Measurements from ENCODE around the gene GPSM1.

The GPSM1 gene

DNA sequence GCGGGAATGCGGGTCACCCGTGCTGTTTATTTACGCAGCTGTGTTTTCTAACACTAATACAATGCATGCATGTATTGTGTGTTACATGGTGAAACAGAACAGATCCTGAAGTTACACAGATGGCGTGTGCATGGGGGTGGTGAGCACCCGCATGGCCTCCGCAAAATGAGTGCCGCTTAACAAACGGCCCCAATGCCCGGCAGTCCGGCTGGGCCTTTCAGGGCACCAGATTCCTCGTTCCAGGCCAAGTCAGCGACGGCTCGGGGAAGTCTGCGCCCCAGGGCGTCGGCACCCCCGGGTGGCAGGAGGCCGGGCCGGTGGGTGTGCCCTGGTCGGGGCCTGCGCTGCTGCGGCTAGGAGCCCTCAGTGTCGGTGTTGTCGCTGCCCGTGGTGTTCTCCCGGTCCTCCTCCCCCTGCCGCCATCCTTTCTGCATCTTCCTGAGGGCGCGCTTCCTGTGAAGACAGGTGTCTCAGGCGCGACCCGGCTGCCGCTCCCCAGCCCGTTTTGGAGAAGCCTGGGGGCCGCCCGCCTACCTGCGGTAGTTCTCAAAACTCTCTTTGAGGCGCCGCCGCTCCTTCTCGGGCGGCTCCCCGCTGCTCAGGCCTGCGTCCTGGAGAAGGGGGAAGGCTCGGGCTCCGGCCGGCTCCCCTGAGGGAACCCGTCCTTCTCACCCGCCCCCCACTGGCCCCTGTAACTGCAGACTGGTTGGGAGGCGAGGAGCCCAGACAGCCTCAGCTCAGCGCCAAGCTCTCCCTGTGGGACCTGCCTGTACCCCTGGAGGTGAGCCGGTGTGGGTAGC is 36.8 kb downstream of the GPSM1 start:
- no peak for DNase-seq

DNA sequence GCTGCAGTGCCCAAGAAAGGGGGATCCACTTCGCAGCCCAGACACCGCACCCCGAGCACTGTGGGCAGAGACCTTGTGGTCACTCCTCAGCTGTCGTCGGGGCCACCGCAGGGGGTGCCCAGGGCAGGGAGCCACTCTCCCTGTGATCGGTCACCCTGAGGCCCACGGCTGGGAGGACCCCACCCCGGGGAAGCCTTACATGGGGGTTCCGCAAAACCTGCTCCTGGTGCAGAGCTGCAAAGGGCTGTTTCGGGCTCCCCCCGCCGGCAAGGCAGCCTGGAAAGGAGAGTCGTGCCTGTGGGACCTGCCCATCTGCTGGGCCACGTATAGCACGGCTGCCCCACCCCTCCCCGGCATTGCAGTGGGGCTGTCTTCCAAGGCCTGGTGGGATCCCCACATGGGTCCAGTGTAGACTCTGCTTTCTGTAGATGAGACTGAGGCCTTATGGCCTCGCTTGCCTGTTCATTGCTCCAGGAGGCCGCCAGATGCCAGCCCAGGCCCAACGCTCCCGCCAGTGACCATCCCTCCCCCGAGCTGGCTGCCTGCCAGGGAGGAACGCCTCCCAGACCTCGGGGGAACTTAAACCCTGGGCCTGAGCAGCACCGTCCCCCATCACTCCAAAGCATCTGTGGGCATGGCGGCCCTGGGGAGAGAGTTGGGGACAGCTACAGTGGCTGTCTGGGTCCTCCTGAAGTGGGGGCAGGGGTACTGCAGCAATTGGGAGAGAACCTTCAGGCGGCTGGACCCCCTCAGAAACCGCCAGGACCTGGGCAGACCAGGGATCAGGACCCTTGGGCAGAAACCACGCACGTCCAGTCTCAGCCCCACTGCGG is 37.8 kb downstream of the GPSM1 start:
- DNase-seq = no peak

DNA sequence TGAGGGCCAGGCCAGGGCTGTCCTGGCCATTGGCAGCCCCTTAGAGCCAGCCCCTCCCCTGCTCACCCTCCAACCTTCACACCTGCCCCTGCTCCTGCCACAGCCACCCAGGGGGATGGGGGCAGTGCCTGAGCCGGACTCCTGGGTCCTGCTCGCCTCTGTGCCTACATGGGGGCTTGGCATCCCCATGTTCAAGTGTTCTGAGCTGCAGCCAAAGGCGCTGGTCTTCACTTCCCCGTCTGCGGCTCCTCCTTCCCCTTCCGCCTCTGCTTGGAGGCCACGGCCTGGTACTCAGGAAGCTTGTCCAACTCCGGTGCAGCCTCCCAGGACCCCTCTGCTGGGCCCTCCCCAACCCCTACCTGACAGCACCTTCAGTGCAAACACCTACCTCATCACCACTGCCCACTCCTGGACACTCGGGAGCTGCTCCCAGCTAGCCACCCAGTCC is 38.5 kb downstream of the GPSM1 start:
- peak; percentile 25 to 60 for DNase-seq

DNA sequence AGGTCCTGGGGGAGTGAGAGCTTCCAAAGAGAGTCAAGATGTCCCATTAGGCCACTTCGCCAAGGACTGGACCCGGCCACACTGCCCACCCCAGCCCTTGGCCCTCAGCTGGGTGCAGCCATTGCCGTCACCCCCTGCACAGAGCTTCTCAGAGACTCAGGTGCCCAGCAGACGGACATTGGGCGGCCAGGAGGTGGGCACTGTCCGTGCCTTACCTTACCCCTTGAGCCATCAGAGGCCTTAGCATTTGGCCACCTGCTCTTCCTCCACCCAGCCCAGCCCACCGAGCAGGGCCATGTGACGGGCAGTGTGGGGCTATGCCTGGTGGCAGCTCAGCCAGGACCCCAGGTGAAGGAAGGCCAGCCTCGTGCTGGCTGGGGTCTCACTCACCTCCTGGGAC is 39.5 kb downstream of the GPSM1 start:
- no peak for DNase-seq

DNA sequence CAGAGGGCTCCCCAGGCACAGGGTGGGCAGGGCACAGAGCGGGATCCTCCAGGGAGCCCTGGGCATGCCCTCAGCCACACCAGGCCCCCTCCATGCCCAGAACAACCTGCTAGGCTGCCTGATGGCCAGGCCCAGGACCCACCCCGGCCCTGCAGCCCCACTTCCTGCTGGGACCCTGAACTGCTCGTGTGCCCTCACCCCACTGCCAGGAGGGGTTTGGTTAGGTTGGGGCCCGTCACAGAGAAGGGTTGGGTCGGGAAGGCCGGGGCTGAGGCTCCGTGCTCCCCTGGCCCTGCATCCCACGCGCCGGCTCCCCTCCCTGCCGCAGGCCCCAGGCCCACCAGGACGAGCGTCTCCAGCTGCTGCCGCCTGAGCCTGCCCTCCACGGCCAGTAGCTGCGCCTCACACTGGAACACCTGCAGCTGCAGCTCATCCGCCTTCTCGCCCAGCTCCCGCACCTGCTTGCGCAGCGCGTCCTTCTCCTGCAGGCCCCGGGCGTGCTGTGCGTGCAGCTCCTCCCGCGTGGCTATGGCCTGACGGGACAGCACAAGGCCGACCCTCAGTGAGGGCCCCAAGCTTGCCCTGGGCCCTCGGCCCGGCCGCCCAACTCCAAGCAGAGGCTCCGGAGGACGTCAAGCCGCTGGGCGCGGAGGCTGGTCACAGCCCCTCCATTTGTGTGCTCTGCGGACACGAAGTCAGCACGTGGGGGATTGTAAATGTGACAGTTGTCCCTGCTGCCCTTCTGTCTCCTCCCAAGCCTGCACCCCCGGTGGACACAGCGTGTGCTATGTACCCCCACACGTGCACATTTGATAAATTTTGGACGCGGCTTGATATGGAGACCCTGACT is 40.2 kb downstream of the GPSM1 start:
- no peak for DNase-seq

DNA sequence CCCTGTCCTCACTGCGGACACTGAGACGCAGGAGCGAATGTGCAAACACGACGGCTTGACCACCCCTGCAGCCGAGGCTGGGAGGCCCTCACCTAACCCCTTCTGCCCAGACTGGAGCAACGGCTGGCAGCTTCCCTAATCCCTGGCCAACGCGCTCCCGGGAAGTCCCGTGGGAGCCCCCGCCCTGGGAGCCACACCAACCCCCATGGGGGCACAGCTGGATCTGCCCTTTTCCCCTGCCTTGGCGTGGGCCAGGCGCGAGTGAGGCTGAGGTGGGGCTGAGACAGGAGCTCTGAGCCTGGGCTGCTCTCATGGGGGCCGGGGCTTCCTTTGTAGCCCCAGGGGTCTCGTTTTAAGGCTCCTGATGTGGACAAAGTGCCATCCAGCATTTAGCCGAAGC is 40.9 kb downstream of the GPSM1 start:
- no peak for DNase-seq

DNA sequence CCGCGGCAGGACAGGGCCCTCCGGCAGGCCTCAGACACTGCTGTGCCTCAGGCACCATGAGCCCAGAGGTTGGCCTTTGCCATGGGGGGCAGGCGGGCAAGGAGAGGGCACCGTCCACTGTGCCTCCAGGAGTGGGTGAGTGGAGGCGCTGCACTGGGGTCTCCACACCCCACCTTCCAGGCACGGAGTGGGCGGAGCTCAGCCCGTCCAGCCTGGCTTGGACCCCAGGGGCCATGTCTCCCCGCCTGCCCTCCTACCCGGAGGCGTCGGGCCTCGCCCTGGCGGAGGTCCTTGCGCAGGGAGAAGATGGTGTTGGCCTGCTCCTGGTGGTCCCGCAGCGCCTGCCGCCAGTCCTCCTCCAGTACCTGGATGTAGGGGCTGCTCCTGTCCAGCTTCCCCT is 42.7 kb downstream of the GPSM1 start:
- no peak for DNase-seq

DNA sequence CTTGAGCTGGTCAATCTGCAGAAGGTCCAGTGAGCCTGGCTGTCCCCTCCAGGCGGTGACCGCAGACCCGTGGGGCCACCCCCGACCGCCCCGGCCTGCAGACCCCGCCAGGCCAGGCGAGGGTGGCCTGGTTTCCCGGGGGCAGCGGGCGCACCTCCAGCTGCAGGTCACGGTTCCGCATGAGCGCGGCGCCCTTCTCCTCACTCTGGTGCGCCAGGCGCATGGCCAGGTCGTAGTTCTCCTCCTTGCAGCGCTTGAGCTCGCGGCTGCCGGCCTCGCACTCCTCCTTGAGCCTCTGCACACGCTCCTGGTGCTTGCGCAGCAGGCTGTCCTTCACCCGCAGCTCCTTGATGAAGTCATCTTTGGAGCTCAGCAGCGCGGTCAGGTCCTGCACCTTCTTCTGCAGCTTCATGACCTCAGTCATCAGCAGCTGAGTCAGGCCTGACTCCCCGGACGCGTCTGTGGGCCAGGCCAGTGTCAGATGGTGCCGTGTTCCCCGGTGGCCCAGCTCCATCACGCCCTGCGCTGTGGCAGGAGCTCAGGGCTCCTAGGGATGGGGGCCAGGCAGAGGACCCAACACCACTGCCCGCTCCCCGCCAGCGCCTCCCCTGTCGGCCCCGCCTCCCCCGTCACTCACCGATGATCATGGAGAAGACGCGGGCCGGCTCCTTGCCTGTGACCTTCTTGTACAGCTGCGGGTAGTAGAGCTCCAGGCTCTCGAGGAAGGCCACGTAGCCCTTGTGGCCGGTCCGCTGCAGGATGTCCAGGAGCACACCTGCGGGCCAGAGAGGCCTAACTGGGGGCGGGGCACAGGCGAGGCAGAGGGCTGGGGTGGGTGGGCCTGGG is 43.6 kb downstream of the GPSM1 start:
- DNase-seq = no peak

DNA sequence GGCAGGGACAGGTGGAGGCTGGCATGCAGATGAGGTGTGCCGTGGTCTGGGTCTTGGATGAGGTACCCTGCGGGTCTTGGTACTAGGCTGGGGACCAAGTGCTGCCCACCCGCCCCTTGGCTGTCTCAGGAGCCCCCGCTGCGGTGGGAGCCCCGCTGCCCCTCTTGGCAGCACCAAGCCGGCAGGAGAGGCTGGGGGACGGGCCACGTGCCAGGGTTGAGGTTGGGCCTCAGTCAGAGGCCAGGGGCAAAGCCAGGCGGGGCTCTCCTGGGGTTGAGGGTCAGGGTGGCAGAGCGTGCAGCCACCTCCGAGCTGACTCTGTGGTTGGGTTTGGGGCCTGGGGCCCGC is 44.2 kb downstream of the GPSM1 start:
- no peak for DNase-seq

DNA sequence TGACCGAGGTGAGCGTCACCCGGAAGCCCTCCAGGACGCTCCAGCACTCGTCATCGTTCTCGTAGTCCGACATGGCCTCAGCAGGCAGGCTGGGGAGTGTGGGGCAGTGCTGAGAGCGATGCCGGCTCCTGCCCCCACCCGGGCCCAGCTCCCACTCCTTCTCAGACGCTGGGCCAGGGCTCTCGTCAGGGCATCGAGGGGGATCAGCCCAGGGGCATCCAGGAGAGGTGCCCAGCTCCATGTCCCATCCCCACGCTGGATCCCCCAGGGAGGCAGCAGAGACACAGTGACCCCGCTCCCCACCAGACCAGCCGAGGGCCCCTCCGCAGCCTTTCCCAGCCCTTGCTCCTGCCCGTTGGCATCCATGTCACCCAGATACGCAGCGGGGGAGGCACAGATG is 44.7 kb downstream of the GPSM1 start:
- no peak for DNase-seq

DNA sequence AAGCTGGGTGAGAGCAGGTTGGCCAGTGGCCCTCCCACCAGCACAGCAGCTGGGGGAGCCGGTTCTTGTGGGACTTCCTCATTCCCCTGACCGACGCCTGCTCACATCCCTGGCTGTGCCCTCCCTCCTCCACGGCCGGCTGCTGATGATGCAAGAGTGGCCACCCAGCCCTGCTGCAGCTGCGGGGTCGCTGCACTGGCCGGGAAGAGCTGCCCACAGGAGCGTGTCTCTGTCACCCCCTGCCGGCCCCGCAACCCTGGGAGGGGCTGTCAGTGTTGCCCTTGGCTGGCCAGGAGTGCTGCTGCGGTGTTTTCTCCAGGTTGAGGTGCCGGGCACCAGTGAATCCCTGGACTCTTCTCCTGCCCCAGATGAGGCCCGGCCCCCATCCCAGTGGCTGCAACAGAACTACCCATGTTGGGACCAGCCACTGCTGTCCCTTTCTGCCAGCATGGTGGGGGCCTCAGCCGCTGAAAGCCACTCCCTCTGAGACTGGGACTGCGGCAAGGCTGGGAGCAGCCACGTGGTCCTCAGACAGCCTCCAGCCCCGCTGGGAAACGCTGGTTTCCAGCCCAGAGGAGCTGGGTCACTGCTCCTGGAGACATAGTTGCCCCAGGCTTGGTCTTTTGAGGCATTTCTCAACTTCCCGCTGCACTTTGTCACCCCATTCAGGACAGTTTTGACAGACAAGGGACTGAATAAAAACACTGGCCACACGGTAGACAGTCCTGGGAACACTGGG is 45.4 kb downstream of the GPSM1 start:
- peak; percentile 78 to 80 for DNase-seq

DNA sequence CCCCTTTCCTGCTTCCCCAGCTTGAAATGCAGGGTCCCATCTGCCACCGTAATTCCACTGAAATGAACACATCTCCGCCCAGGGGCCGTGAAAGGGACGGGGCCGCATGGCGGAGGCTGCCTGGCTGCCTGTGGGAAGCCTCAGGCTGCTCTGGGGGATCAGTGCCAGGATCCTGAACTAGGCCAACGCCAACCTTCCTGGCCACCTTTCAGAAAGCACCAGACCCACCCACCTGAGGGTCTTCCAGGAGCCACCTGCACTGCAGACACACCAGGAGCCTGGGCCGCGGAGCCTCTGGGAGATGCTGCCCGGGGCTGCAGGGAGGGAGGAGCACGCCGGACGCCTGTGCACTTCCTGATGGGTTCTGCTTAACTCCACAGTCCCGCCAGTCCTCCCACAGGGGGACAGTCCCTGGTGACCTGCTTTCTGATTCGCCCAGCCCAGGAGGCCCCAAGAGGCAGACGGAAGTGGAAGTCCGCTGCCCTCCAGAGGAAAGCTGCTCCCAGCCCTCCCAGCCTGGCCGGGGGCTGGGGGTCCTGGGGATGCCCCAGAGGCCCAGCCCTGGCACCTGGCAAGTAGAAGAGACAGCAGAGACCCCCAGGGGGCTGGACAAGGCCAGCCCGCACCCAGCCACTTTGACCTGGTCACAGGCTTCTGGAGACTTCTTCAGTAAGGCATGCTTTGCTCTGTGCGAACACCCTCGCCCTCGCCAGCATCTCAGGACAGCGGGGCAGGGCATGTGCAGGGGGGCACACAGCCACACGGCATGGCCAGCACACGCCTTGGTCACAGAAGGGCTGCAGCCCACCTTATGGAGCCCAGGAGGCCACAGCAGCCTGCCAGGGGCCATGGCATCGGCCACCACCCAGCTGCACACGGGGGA is 46.2 kb downstream of the GPSM1 start, which contains the start of gene CARD9:
TSS of gene CARD9 (minus strand) at position 370 of the 883 bp plus-strand sequence. CDS start 1,591 bp downstream, outside the sequence.
- DNase-seq = peak; percentile 85

DNA sequence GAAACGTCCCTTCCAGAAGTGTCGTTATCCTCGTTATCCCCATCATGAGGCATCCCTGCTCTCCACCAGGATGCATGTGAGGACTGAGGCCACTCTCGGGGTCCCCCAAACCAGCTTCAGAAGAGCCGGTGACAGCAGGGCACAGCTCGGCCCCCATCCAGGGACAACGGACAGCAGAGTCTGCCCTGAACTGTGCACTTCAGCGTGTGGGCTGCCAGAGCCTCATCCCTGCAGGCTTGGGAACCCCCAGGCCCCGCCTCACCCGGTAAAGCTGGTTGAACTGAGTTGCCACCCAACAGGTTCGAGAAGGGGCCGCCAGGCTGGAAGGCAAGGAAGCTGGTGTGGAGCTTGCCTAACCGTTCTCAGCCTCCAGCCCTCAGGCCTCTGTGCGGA is 46.8 kb downstream of the GPSM1 start:
- DNase-seq = no peak

DNA sequence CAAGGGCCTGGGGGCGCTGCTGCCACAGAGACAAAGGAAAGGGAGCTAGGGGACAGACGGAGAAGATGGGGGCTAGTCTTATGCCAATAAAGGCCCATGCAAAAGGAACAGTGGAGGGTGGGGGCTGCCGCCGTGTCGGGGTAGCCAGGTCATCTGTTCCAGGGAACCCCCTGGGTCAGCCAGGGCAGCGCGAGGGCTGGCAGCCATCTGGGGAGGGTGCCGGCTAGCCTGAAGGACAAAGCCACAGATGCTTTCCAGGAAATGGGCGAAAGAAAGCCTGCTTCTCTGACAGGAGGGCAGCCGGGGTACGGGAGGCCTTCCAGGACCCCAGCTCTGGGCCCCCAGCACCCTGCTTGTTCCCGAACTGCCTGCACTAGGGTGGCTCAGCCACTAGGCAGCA is 47.8 kb downstream of the GPSM1 start:
- no peak for DNase-seq

DNA sequence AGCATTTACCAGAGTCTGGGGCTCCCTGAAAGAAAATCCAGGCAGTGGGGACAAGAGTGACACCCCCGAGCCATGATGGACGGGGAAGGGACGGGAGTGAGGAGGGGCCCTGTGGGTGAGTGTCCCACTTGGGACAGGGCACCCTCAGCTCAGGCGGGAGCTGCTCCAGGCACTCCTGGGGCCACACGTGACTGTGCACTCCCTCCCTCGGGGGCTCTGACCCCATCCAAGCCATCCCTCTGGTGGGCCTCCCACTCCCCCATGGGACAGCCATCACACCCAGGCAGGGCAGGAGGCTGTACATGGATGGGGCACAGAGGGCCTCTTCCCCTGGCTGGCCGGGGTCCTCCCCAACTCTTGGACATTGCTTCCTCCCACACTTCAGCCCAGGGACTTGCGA is 49.1 kb downstream of the GPSM1 start:
- DNase-seq = no peak

DNA sequence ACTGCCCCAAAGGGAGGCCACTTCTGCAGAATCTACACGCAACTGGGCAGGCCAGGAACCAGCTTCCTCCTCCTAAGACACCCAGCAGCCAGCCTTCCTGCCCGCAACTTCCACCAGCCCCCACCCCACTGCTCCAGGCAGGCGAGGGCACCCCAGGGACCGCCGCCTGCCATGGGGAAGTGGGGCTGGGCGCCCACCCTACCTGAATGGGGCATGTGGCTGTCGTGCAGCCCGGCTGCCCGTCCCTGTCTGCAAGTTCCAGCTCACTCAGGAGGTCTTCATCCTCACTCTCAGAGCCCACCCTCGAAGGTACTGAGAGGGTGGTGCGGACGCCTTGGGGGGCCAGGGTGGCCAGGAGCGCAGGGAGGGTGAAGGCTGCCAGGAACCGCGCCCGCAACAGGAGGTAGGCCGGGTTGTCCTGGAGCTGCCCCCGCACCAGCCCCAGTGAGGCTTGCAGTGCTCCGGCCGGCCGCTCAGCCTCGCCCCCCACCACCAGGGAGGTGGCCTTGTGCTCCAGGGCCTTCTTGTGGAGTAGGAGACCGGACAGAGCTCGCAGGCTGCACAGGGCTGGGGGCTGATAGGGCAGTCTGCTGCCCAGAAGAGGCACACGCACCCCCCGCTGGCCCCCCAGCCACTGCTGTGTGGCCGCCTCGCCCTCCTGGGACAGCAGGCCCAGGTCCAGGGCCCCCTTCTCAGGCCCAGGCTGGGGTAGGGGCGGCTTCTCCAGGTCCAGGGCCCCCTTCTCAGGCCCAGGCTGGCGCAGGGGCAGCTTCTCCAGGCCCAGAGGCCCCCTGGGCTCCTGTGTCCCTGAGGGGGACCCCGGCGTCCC is 50.2 kb downstream of the GPSM1 start:
- peak in 1 of 2 donors; percentile 6 for DNase-seq

DNA sequence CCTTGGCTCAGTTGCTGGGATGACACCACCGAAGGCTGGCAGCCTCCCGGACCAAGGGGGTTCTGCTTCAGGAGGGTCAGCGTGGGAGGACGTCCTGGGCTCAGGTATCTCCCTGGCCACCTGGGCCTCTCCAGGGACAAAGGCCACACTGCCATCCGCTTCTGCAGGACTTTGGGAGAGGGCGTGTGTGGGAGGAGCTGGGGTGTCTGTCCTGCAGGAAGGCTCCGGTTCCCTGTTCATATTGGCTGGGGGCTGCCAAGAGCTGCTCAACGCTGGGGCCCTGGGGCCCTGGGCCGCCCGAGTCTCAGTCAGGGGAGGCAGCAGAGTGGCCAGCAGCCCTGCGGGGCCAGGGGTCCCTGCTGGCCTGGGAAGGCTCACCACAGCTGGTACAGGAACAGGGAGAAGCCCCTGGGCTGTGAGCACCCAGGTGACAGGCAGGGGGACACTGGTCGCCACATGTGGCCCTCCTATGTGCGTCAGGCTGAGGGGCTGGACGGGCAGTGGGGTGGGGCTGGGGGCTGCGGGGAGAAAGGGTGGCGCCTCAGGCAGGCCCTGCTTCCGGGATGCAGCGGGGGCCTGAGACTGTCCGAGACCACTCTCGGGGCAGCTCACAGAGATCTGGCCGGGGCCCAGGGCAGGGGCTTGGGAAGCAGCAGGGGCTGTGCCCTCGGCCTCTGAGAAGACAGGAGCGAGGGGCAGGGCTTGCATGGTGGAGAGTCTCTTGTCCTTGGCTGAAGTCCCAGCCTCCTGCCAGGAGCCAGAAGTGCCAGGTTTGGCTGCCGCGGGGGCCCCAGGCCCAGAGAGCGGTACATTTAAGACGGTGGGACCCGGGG is 51.0 kb downstream of the GPSM1 start:
- DNase-seq = no peak

DNA sequence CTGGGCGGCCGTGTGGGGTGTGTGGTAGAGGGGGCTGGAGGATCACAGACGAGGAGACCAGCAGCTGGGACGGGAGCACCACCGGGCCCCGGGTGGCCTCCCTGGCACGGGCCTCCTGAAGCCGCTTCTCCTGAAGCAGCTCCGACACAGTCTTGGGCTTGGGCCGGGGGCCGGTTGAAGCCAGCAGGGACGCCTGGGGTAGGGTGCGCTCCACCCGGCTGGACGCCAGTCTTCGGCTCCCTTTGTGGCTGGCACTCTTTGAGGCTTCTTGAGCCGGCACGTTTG is 51.6 kb downstream of the GPSM1 start:
- DNase-seq = no peak

DNA sequence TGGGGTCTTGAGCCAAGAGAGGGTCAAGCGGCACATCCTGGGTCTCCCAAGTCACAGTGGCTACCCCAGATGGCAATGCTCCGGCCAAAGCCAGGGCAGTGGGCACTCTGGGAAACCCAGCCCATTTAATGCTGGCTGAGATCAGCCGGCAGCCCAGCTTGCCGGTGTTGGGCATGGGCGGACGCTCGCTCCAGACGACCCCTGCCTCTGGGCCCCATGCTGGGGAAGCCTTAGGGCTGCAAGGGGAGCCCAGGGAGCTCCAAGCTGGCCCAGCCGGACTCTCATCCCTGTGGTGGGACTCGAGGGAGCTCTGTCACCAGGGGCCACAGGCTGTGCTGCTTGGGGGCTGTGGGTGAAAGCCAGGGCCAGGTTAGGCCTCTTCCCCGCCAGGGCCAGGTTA is 52.1 kb downstream of the GPSM1 start:
- DNase-seq = no peak
